ENCODE measurements around the gene NACA2. TPM values are rescaled to one million over a fixed set of nuclear protein-coding genes. Genes with fewer than 3 reads are reported as not detected.

NACA2 gene
- polyA plus RNA-seq, 1 donor (not counting 4 experiments of a cell fraction or from before 2014, with no cell fraction given), result 0.79 TPM

- no peaks in the 10 kb centered on the region for H3K36me3 ChIP-seq (ENCODE audit: control insufficient read depth in 2 of 2, extremely low read depth in 1 of 2, insufficient read depth in 2 of 2, low read length in 2 of 2)
- no peak overlapping the region for H3K27ac ChIP-seq (ENCODE audit: control insufficient read depth, insufficient read depth, low read length)
- no peak overlapping the region for H3K9ac ChIP-seq (ENCODE audit: control insufficient read depth, extremely low read depth, insufficient read depth, low read length)
- peaks cover 9% of the 10 kb centered on the region for H3K27me3 ChIP-seq (ENCODE audit: control insufficient read depth, extremely low read depth, insufficient read depth, low read length)
- H3K4me3 ChIP-seq (ENCODE audit: control insufficient read depth in 2 of 3, extremely low read depth in 1 of 3, insufficient read depth in 2 of 3, low read depth in 1 of 3, low read length in 3 of 3), result no peak overlapping the region
- no peaks in the 10 kb centered on the region for H4K20me1 ChIP-seq (ENCODE audit: control insufficient read depth, extremely low read depth, insufficient read depth, low read length)
- H3K9me1 ChIP-seq (ENCODE audit: control insufficient read depth, extremely low read depth, insufficient read depth, low read length), result no peaks in the 10 kb centered on the region
- no peaks in the 10 kb centered on the region for H3K9me3 ChIP-seq (ENCODE audit: control insufficient read depth, low read depth, low read length)
- H3K4me2 ChIP-seq (ENCODE audit: control insufficient read depth, extremely low read depth, insufficient read depth, low read depth, low read length), result no peak overlapping the region
- no peak overlapping the region for H2AFZ ChIP-seq (ENCODE audit: control insufficient read depth, low read length)
- DNase-seq (ENCODE audit: low read depth, low spot score), result no peak
- dilution Hi-C loops (cut with MboI; ENCODE audit: extremely low pct_ligation_motif_present, low sequenced_read_pairs), result no loop called here
- no peaks in the 10 kb centered on the region for H3K79me2 ChIP-seq (ENCODE audit: control insufficient read depth, insufficient read depth, low read length)
- no peak for FAIRE-seq
- TF ChIP-seq CTCF (optimal IDR thresholded peaks at IDR 0.05 in 1 of 3, IDR thresholded peaks at IDR 0.05 in 1 of 3, conservative IDR thresholded peaks at IDR 0.05 in 1 of 3; ENCODE audit: extremely low read depth in 1 of 3, insufficient read depth in 2 of 3, low read length in 3 of 3) (no peak), EZH2 (IDR thresholded peaks at IDR 0.05; ENCODE audit: low read length) (no peak)
- H3K4me1 ChIP-seq (ENCODE audit: control insufficient read depth, extremely low read depth, insufficient read depth, low read length), result no peaks in the 10 kb centered on the region
These were observed 9.2 kb downstream of the NACA2 start for GRCh38 chr17:61581611-61582349.

GRCh38 chr17:61580502-61580901, 10.5 kb downstream of the NACA2 start:
- H3K79me2 ChIP-seq (ENCODE audit: control insufficient read depth, insufficient read depth, low read length), result no peaks in the 10 kb centered on the region
- H4K20me1 ChIP-seq (ENCODE audit: control insufficient read depth, extremely low read depth, insufficient read depth, low read length), result no peaks in the 10 kb centered on the region
- no peak overlapping the region for H3K9ac ChIP-seq (ENCODE audit: control insufficient read depth, extremely low read depth, insufficient read depth, low read length)
- H3K4me1 ChIP-seq (ENCODE audit: control insufficient read depth, extremely low read depth, insufficient read depth, low read length), result no peaks in the 10 kb centered on the region
- no peaks in the 10 kb centered on the region for H3K9me3 ChIP-seq (ENCODE audit: control insufficient read depth, low read depth, low read length)
- dilution Hi-C loops (cut with MboI; ENCODE audit: extremely low pct_ligation_motif_present, low sequenced_read_pairs), result no loop called here
- no peak for FAIRE-seq
- H2AFZ ChIP-seq (ENCODE audit: control insufficient read depth, low read length), result no peak overlapping the region
- no peaks in the 10 kb centered on the region for H3K36me3 ChIP-seq (ENCODE audit: control insufficient read depth in 2 of 2, extremely low read depth in 1 of 2, insufficient read depth in 2 of 2, low read length in 2 of 2)
- no peak for TF ChIP-seq CTCF (optimal IDR thresholded peaks at IDR 0.05 in 1 of 3, IDR thresholded peaks at IDR 0.05 in 1 of 3, conservative IDR thresholded peaks at IDR 0.05 in 1 of 3; ENCODE audit: extremely low read depth in 1 of 3, insufficient read depth in 2 of 3, low read length in 3 of 3)
- no peak for TF ChIP-seq EZH2 (IDR thresholded peaks at IDR 0.05; ENCODE audit: low read length)
- H3K9me1 ChIP-seq (ENCODE audit: control insufficient read depth, extremely low read depth, insufficient read depth, low read length), result no peaks in the 10 kb centered on the region
- H3K4me2 ChIP-seq (ENCODE audit: control insufficient read depth, extremely low read depth, insufficient read depth, low read depth, low read length), result no peak overlapping the region
- DNase-seq (ENCODE audit: low read depth, low spot score), result no peak
- H3K27ac ChIP-seq (ENCODE audit: control insufficient read depth, insufficient read depth, low read length), result no peak overlapping the region
- no peak overlapping the region for H3K4me3 ChIP-seq (ENCODE audit: control insufficient read depth in 2 of 3, extremely low read depth in 1 of 3, insufficient read depth in 2 of 3, low read depth in 1 of 3, low read length in 3 of 3)
- peaks cover 9% of the 10 kb centered on the region for H3K27me3 ChIP-seq (ENCODE audit: control insufficient read depth, extremely low read depth, insufficient read depth, low read length)

All from keratinocyte (primary cell).